Measurements from ENCODE around the gene MAP3K10.

MAP3K10 gene

GRCh38 chr19:40220674-40221073 is 29.4 kb downstream of the MAP3K10 start:
- ChIA-PET CTCF (interaction anchor here (0.8 to 2.8 kb wide), 15 partner anchors 8 to 93 kb away, joined by 3 to 44 read pairs (median 4); no protein-coding TSS in a partner anchor), POLR2A (no interaction called here)
- DNase-seq (ENCODE audit: low read depth, low spot score): no peak
- H3K4me3 ChIP-seq (ENCODE audit: low read depth, low read length): no peak overlapping the region
- TF ChIP-seq CTCF (IDR thresholded peaks at IDR 0.05; ENCODE audit: insufficient read depth, low read length, missing control alignments): no peak

- peak; percentile 58 for TF ChIP-seq CTCF (IDR thresholded peaks at IDR 0.05; ENCODE audit: insufficient read depth, low read length, missing control alignments)
- DNase-seq (ENCODE audit: low read depth, low spot score): peak; percentile 53
- H3K4me3 ChIP-seq (ENCODE audit: low read depth, low read length): no peak overlapping the region
- ChIA-PET CTCF (interaction anchor here (0.7 to 3.4 kb wide), 9 partner anchors 16 to 87 kb away, joined by 3 to 44 read pairs (median 4); no protein-coding TSS in a partner anchor), POLR2A (no interaction called here)
Measured at GRCh38 chr19:40221858-40222619, 30.8 kb downstream of the MAP3K10 start.

- CTCF ChIA-PET: interaction anchor here (0.9 to 3.4 kb wide), 5 partner anchors 17 to 89 kb away, joined by 3 to 37 read pairs (median 4); no protein-coding TSS in a partner anchor
- TF ChIP-seq CTCF (IDR thresholded peaks at IDR 0.05; ENCODE audit: insufficient read depth, low read length, missing control alignments): no peak
- POLR2A ChIA-PET: no interaction called here
- no peak for DNase-seq (ENCODE audit: low read depth, low spot score)
- H3K4me3 ChIP-seq (ENCODE audit: low read depth, low read length): no peak overlapping the region
Measured at GRCh38 chr19:40223135-40223822, 32.1 kb downstream of the MAP3K10 start.

- TF ChIP-seq CTCF (IDR thresholded peaks at IDR 0.05; ENCODE audit: insufficient read depth, low read length, missing control alignments): no peak
- no peak for DNase-seq (ENCODE audit: low read depth, low spot score)
- CTCF ChIA-PET: interaction anchor here (1.1 to 3.4 kb wide), 2 partner anchors 22 to 84 kb away, joined by 5 to 37 read pairs; no protein-coding TSS in a partner anchor
- H3K4me3 ChIP-seq (ENCODE audit: low read depth, low read length): no peak overlapping the region
- POLR2A ChIA-PET: interaction anchor here (0.7 kb wide), 1 partner anchor 31 kb away, joined by 3 read pairs; no protein-coding TSS in a partner anchor
Measured at GRCh38 chr19:40224342-40225150, 33.3 kb downstream of the MAP3K10 start.

- DNase-seq (ENCODE audit: low read depth, low spot score): no peak
- POLR2A ChIA-PET: no interaction called here
- CTCF ChIA-PET: interaction anchor here (1.1 to 3.4 kb wide), 2 partner anchors 21 to 85 kb away, joined by 5 to 37 read pairs; no protein-coding TSS in a partner anchor
- TF ChIP-seq CTCF (IDR thresholded peaks at IDR 0.05; ENCODE audit: insufficient read depth, low read length, missing control alignments): no peak
- H3K4me3 ChIP-seq (ENCODE audit: low read depth, low read length): peak overlapping the region; percentile 40
Measured at GRCh38 chr19:40225440-40226305, 34.4 kb downstream of the MAP3K10 start.
